HPDE6-E6E7 (cell line): Measurements from ENCODE around the gene ARSK.

Source experiments
- DNase-seq: peaks from one replicate; pipeline ENCODE4 v3.0.0; 2011; ENCODE audit warnings: missing footprints; ENCODE audit errors: extremely low spot score

Gene ARSK

DNA sequence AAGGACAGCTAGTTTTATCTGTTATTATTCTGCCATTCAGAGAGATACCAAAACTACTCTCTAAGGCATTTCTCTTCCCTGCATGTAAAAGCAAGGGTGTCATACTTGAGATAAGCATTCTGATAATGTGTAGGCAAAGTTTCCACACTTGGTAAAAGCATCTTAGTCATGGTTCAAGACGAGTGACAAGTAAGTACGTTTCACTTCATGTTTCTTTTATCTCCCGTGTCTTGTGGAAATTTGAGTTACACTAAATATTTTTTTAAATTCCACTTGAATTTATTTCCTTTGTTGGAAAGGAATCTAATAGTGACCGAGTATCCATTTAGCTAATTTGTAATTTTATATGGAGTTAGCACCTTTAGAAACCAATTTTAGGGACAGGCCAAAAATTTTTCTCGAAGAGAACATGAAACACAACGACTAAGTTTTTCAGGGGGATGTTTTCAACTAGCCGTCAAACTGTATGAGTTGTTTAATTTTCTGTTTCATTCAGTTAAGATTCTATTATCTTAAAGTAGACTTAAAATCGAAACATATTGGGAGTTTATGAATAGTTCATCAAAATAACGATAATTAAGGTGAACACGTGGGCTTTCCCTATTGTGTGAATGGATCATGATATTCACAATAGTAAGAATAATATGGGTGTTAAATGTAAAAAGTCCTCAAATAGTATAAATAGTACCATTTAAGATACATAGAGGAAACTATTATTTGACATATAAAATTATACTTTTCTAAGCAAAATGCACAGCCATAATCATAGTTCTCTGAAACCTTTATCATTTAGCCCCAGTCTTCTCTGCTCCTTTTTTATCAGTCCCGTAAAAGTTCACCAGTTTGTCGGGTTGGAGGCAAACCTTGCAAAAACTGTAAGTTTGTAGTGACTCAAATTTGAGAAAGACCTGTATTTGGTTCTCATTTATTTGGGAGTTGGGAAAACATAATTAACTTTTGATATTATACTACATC lies 93.3 kb downstream of the ARSK start:
- DNase-seq, result no peak

DNA sequence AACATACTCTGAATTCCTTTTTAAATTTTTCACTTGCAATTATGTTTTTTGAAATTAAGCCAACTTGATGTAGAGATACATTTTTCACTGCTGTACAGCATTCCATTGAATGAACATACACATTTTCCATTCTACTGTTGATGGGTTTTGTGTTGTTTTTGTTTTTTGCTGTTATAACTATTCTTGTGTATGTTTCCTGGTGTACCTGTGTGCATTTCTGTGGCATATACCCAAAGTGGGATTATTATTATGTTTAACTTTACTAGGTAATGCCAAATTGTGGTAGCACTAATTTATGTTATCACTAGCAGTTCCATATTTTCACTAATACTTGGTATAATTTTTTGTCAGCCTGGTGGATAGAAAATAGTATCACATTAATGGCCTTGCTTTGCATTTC lies 94.4 kb downstream of the ARSK start:
- DNase-seq, result no peak

GRCh38 chr5:95649842-95650620 lies 95.1 kb downstream of the ARSK start:
- DNase-seq, result no peak

- no peak for DNase-seq
These were observed 97.9 kb downstream of the ARSK start for GRCh38 chr5:95652849-95653248.

DNA sequence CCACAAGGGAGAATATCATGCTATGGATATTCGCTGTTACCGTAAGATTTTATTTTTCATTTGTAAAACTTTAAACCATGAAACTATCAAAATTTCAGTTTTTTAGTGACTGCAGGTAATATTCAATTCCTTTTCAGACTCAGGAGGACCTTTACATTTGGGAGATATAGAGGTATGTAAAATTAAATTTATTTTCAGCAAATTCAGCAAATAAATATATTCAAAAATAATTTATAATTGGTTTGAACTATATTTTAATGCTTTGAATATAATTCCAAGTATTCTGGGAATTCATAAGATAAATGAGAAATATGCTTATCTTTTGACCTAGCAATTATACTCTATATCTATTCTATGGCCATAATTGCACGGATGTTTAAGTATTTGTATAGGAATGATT lies 99.3 kb downstream of the ARSK start:
- DNase-seq, result no peak
